Measurements from ENCODE around the gene GFOD2.

The GFOD2 gene

GRCh38 chr16:67685388-67686112 lies 33.6 kb downstream of the GFOD2 start:
- H3K27ac ChIP-seq: no peak overlapping the region
- no peak for DNase-seq (ENCODE audit: low spot score)
- POLR2A ChIA-PET (ENCODE audit: low non-redundant PET): no interaction called here
- CTCF ChIA-PET: no interaction called here
- no peak for TF ChIP-seq CTCF (conservative IDR thresholded peaks at IDR 0.05; ENCODE audit: low read depth)

DNA sequence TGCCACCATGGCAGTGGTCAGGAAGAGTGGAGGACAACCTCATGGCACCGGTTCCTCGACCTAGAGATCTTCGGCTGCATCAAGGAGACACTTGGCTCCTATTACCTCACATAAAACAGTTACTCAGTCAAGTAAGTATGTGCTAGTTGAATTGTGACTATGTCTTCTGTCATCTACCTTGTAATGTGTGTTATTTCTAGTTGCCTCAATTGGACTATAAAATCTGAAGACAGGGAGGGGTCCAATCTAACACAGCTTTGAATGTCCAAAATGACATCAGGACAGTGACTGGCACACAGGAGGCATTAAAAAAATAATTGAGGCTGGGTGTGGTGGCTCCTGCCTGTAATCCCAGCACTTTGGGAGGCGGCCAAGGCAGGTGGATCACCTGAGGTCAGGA lies 35.3 kb downstream of the GFOD2 start:
- no peak for TF ChIP-seq CTCF (conservative IDR thresholded peaks at IDR 0.05; ENCODE audit: low read depth)
- ChIA-PET CTCF (interaction anchor here (2.7 kb wide), 1 partner anchor 11 kb away, joined by 15 read pairs; no protein-coding TSS in a partner anchor), POLR2A (ENCODE audit: low non-redundant PET) (no interaction called here)
- no peak for DNase-seq (ENCODE audit: low spot score)
- no peak overlapping the region for H3K27ac ChIP-seq

DNA sequence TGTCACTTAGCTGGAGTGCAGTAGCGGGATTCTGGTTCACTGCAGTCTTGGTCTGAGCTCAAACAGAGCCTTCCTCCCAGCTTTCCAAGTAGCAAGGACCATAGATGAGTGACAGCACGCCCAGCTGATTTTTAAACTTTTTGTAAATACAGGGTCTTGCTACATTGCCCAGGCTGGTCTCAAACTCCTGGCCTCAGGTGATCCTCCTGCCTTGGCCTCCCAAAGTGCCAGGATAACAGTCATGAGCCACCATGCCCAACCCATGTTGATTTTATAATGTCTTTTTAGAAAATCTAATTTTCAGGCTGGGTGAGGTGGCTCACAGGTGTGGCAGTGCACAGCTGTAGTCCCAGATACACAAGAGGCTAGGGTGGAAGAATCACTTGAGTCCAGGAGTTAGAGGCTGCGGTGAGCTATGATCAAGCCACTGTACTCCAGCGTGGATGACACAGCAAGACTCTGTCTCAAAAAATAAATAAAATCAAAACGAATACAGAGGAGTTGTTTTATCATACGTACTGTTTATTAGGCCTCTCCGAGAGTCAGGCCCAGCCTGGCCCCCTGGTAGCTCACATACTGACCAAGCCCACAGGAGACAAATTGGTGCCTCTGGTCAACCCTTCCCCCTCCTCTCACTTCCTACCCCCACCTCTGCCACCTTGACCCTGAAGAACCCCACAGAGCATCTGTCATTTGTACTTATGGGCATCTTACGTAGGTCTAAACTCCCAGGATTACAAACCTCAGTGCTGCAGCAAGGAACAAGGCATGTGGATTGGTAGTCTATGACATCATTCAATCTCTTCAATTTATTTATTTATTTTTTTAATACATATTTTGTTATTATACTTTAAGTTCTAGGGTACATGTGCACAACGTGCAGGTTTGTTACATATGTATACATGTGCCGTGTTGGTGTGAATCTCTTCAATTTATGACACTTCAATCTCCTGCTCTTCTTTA lies 38.9 kb downstream of the GFOD2 start:
- H3K27ac ChIP-seq: no peak overlapping the region
- ChIA-PET CTCF (interaction anchor here (0.6 to 0.9 kb wide), 3 partner anchors 43 to 136 kb away, joined by 3 to 4 read pairs (median 4); no protein-coding TSS in a partner anchor), POLR2A (ENCODE audit: low non-redundant PET) (no interaction called here)
- TF ChIP-seq CTCF (conservative IDR thresholded peaks at IDR 0.05; ENCODE audit: low read depth): no peak
- DNase-seq (ENCODE audit: low spot score): no peak

DNA sequence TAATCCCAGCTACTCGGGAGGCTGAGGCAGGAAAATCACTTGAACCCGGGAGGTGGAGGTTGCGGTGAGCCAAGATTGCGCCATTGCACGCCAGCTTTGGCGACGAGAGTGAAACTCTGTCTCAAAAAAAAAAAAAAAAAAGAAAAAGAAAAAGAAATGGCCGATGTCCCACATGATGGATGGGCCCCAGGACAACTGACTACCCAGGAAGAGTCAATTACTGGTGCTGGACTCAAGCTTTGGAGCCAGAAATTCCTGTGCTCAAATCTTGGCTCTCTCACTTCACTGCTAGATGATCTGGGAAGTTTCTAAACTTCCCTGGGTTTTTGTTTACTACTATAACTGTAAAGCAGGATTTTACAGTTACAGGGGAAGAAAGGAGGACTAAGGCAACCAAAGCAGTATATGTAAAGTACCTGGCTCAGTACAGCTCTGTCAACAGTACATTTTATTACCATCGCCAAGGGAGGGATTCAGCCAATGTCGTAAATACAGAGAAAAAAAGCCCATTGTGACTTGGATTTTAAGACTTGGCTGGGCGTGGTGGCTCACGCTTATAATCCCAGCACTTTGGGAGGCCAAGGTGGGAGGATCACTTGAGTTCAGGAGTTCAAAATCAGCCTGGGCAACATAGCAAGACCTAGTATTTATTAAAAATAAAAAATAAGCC lies 40.6 kb downstream of the GFOD2 start:
- TF ChIP-seq CTCF (conservative IDR thresholded peaks at IDR 0.05; ENCODE audit: low read depth): no peak
- ChIA-PET POLR2A (ENCODE audit: low non-redundant PET) (interaction anchor here (0.7 kb wide), 1 partner anchor 155 kb away, joined by 3 read pairs; no protein-coding TSS in a partner anchor), CTCF (no interaction called here)
- no peak for DNase-seq (ENCODE audit: low spot score)
- H3K27ac ChIP-seq: no peak overlapping the region

DNA sequence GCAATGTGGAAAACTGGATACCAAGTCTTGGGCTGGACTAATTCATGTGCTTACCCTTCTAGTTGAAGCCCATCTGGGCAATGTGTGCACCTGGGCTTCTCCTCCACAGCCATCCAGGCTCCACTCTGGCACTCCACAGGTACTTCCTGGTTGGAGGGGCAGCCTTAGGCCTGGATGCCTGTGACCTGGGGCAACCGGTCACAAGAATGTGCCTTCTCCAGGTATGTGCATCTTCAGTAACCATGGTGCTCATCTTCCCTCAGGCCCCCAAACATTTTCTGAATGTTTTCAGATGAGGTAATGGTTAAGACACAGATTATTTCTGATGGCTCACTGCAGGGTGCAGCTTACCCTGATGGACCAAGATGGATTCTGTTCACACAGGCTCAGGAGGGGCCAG lies 41.4 kb downstream of the GFOD2 start:
- DNase-seq (ENCODE audit: low spot score): no peak
- POLR2A ChIA-PET (ENCODE audit: low non-redundant PET): no interaction called here
- TF ChIP-seq CTCF (conservative IDR thresholded peaks at IDR 0.05; ENCODE audit: low read depth): no peak
- H3K27ac ChIP-seq: peak overlapping the region; percentile 7; the same call in 1 of the 2 replicates
- CTCF ChIA-PET: no interaction called here

GRCh38 chr16:67676939-67677338 lies 42.2 kb downstream of the GFOD2 start:
- no peak for TF ChIP-seq CTCF (conservative IDR thresholded peaks at IDR 0.05; ENCODE audit: low read depth)
- ChIA-PET CTCF (interaction anchor here (0.7 to 1.0 kb wide), 3 partner anchors 9 to 196 kb away, joined by 3 to 7 read pairs (median 3); partner anchors contain the start of gene ATP6V0D1), POLR2A (ENCODE audit: low non-redundant PET) (interaction anchor here (0.6 kb wide), 1 partner anchor 119 kb away, joined by 3 read pairs; no protein-coding TSS in a partner anchor)
- H3K27ac ChIP-seq: peak overlapping the region; percentile 7; the same call in 1 of the 2 replicates
- no peak for DNase-seq (ENCODE audit: low spot score)

All from RWPE1 (cell line).